ENCODE measurements around the gene ZFAND6.

The ZFAND6 gene

DNA sequence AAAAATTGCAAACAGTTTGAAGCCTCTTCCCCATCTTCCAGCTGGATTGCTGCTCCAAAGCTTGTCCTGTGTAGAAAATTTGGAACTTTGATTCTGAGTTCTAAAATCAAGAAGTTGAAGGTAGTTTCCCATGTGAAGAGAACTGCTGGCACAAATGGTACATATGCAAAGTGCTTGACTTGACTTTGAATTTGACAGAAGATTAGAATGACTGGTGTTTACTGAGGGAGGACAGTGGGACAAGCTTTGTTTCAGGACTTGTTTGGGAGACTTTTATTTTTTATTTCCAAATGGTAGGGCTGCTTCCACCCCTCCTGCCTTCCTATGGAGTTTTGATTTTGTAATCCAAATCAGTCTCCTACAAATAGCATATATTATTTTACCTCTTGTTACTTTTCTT lies 7.4 kb downstream of the ZFAND6 start:
- TF ChIP-seq TSHZ2 (CRISPR knock-in tag; IDR thresholded peaks at IDR 0.05) (no peak), CSDC2 (CRISPR knock-in tag; IDR thresholded peaks at IDR 0.05) (no peak), ZC3H10 (CRISPR knock-in tag; IDR thresholded peaks at IDR 0.05) (no peak), ZNF8 (CRISPR knock-in tag; IDR thresholded peaks at IDR 0.05) (no peak), SNAI2 (CRISPR knock-in tag; IDR thresholded peaks at IDR 0.05) (no peak), ZNF565 (CRISPR knock-in tag; conservative IDR thresholded peaks at IDR 0.05; ENCODE audit: low read depth) (no peak), ESRRG (CRISPR knock-in tag; IDR thresholded peaks at IDR 0.05) (no peak), TOX (CRISPR knock-in tag; IDR thresholded peaks at IDR 0.05; ENCODE audit: borderline replicate concordance) (no peak), ISL1 (CRISPR knock-in tag; IDR thresholded peaks at IDR 0.05) (no peak), TCF4 (CRISPR knock-in tag; IDR thresholded peaks at IDR 0.05; ENCODE audit: borderline replicate concordance) (no peak), ZFP30 (CRISPR knock-in tag; IDR thresholded peaks at IDR 0.05) (no peak), ZFP3 (CRISPR knock-in tag; IDR thresholded peaks at IDR 0.05) (no peak), OSR1 (CRISPR knock-in tag; IDR thresholded peaks at IDR 0.05) (no peak)
- TF ChIP-seq, protein P1, sequence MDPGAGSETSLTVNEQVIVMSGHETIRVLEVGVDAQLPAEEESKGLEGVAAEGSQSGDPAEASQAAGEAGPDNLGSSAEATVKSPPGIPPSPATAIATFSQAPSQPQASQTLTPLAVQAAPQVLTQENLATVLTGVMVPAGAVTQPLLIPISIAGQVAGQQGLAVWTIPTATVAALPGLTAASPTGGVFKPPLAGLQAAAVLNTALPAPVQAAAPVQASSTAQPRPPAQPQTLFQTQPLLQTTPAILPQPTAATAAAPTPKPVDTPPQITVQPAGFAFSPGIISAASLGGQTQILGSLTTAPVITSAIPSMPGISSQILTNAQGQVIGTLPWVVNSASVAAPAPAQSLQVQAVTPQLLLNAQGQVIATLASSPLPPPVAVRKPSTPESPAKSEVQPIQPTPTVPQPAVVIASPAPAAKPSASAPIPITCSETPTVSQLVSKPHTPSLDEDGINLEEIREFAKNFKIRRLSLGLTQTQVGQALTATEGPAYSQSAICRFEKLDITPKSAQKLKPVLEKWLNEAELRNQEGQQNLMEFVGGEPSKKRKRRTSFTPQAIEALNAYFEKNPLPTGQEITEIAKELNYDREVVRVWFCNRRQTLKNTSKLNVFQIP (CRISPR knock-in tag; IDR thresholded peaks at IDR 0.05; ENCODE audit: borderline replicate concordance, low read depth) = no peak
- TF ChIP-seq, protein P2, sequence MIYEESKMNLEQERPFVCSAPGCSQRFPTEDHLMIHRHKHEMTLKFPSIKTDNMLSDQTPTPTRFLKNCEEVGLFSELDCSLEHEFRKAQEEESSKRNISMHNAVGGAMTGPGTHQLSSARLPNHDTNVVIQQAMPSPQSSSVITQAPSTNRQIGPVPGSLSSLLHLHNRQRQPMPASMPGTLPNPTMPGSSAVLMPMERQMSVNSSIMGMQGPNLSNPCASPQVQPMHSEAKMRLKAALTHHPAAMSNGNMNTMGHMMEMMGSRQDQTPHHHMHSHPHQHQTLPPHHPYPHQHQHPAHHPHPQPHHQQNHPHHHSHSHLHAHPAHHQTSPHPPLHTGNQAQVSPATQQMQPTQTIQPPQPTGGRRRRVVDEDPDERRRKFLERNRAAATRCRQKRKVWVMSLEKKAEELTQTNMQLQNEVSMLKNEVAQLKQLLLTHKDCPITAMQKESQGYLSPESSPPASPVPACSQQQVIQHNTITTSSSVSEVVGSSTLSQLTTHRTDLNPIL (CRISPR knock-in tag; IDR thresholded peaks at IDR 0.05; ENCODE audit: low read depth) = no peak
- ATAC-seq = no peak

DNA sequence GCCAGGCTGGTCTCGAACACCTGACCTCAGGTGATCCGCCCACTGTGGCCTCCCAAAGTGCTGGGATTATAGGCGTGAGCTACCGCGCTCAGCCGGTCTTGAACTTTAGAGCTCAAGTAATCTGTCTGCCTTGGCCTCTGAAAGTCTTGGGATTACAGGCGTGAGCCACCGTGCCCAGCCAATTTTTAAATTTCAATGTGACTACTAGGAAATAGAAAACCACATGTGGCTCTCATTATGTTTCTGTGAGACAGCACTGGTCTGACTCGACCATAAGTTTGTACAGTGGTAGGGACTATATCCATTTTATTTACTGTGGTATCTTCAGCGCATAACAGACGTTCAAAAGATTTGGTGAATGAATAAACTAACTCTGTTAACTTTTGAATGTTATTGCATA lies 9.1 kb downstream of the ZFAND6 start:
- ATAC-seq = peak; percentile 32
- no peak for TF ChIP-seq GLIS3 (CRISPR knock-in tag; IDR thresholded peaks at IDR 0.05)
- TF ChIP-seq, protein P2 (CRISPR knock-in tag; IDR thresholded peaks at IDR 0.05; ENCODE audit: low read depth) = no peak
- TF ChIP-seq RARB (CRISPR knock-in tag; IDR thresholded peaks at IDR 0.05) = no peak
- no peak for TF ChIP-seq PPARA (CRISPR knock-in tag; IDR thresholded peaks at IDR 0.05; ENCODE audit: borderline replicate concordance)
- TF ChIP-seq ESRRG (CRISPR knock-in tag; IDR thresholded peaks at IDR 0.05) = no peak
- TF ChIP-seq CSDC2 (CRISPR knock-in tag; IDR thresholded peaks at IDR 0.05) = no peak
- no peak for TF ChIP-seq ZNF8 (CRISPR knock-in tag; IDR thresholded peaks at IDR 0.05)
- no peak for TF ChIP-seq PATZ1 (CRISPR knock-in tag; IDR thresholded peaks at IDR 0.05; ENCODE audit: borderline replicate concordance)
- TF ChIP-seq ZFP3 (CRISPR knock-in tag; IDR thresholded peaks at IDR 0.05) = no peak

DNA sequence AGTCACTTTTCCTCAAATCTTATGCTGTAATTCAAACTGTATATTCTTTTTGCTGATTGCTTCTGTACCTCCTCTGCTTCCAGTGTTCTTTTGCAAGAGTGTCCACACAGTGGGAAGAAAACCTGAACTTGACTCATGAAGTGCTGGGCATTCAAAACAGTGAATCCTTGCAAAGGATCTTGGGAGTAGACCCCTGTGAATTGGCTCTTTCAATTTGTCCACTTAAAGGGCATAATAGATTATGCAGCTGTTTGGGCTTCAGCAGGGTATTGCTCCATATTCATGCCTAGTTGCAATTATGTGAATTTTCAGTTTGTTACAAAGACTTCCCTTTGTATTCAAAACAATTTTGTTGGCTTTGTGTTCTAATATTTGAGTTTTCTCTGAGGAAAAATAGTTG lies 11.4 kb downstream of the ZFAND6 start:
- ATAC-seq = no peak; the same call in 2 of the 3 replicates
- TF ChIP-seq GLIS3 (CRISPR knock-in tag; IDR thresholded peaks at IDR 0.05) = no peak
- no peak for TF ChIP-seq SNAI2 (CRISPR knock-in tag; IDR thresholded peaks at IDR 0.05)
- no peak for TF ChIP-seq ZC3H10 (CRISPR knock-in tag; IDR thresholded peaks at IDR 0.05)
- TF ChIP-seq ZFP3 (CRISPR knock-in tag; IDR thresholded peaks at IDR 0.05) = no peak

GRCh38 chr15:80071652-80072051 lies 12.2 kb downstream of the ZFAND6 start:
- ATAC-seq = no peak
- TF ChIP-seq, protein P2 (CRISPR knock-in tag; IDR thresholded peaks at IDR 0.05; ENCODE audit: low read depth) = no peak
- TF ChIP-seq RARB (CRISPR knock-in tag; IDR thresholded peaks at IDR 0.05) (no peak), ZNF565 (CRISPR knock-in tag; conservative IDR thresholded peaks at IDR 0.05; ENCODE audit: low read depth) (no peak), ESRRG (CRISPR knock-in tag; IDR thresholded peaks at IDR 0.05) (no peak), PATZ1 (CRISPR knock-in tag; IDR thresholded peaks at IDR 0.05; ENCODE audit: borderline replicate concordance) (no peak), PPARA (CRISPR knock-in tag; IDR thresholded peaks at IDR 0.05; ENCODE audit: borderline replicate concordance) (no peak), TSHZ2 (CRISPR knock-in tag; IDR thresholded peaks at IDR 0.05) (no peak), ZNF70 (CRISPR knock-in tag; IDR thresholded peaks at IDR 0.05) (no peak)

Measured in SK-N-SH treated with all-trans-retinoic acid at 6 μM for 48 hours (cell line).